ENCODE data around the gene CNN3. TPM values are rescaled to one million over a fixed set of nuclear protein-coding genes. Genes with fewer than 3 reads are reported as not detected.

Gene CNN3
- polyA plus RNA-seq, 2 of the 4 experiments (the other 2 are of a cell fraction): 61.6 to 83.4 TPM

DNA sequence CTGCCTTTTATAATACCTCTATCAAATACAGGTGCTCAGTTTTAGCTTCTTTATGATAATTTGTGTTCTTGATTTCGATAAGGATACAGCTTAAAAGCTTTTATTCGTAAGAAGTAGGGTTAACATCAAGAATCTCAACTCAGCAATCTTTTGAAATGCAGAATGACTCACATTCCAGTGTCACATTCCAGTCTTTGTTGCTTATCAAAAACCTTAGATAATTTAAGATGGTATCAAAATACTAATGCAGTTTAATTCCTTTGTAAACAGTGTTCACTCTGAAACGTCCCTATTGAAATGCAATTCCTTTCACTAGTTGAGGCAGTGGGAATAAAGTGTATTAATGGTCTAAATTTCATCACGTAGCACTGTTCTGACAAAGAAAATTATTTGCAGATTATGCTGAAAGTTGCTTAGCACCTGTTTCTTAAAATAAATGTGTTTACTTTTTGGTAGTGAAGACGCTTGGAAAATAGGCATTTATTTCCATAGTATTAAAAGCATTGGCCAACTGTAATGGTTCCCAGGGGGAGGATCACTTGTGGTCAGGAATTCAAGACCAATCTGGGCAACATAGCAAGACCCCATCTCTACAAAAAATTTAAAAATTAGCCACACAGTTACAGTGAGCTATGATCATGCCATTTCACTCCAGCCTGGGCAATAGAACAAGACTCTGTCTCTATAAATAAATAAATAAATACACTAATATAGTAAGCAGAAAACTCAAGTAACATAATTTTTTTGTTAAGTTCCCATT lies 10.1 kb upstream of the CNN3 start:
- Histone ChIP-seq H3K9me3 (no peaks in the 10 kb centered on the region), H3K27ac (peak overlapping the region; percentile 37 to 49; a peak in 5 of 6 replicates), H3K4me2 (peak overlapping the region; percentile 50), H3K4me3 (no peak overlapping the region), H3K4me1 (peaks cover 66% of the 10 kb centered on the region)
- no peak for TF ChIP-seq ZC3H11A (IDR thresholded peaks at IDR 0.05)
- peak; percentile 30; the same call in 1 of the 2 replicates for TF ChIP-seq GATA3 (IDR thresholded peaks at IDR 0.05; ENCODE audit: borderline replicate concordance)
- ChIA-PET CTCF (interaction anchor here (0.6 to 1.4 kb wide), 4 partner anchors 9 to 106 kb away, joined by 3 to 5 read pairs (median 4); no protein-coding TSS in a partner anchor), POLR2A (no interaction called here)
- FAIRE-seq (no peak), DNase-seq (ENCODE audit: low read depth in 1 of 2, low spot score in 1 of 2) (no peak), ATAC-seq (no peak)
- 47% methylated on average over 5 of the region's 5 CpGs for WGBS (ENCODE audit: missing lambda C conversion rate)

DNA sequence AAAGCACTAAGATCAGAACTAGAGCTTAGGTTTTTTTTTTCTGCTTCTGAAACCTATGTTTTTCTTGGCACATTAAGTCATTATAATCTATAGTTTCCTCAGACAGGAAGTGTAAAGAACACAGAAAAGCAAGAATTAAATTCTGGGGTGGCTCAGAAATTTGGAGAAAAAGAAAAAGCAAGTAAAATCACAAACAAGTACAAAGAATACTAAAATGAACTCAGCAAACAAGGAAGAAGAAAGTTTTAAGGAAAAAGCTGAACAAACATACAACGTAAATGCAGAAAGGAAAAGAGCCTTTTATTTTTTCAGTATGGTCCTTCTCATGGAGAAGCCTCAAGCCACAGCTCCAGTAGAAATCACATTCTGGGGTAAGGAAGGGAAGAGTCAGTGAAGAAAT lies 8.6 kb upstream of the CNN3 start:
- TF ChIP-seq, protein P1, sequence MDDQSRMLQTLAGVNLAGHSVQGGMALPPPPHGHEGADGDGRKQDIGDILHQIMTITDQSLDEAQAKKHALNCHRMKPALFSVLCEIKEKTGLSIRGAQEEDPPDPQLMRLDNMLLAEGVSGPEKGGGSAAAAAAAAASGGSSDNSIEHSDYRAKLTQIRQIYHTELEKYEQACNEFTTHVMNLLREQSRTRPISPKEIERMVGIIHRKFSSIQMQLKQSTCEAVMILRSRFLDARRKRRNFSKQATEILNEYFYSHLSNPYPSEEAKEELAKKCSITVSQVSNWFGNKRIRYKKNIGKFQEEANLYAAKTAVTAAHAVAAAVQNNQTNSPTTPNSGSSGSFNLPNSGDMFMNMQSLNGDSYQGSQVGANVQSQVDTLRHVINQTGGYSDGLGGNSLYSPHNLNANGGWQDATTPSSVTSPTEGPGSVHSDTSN (IDR thresholded peaks at IDR 0.05): no peak
- TF ChIP-seq, protein P2, sequence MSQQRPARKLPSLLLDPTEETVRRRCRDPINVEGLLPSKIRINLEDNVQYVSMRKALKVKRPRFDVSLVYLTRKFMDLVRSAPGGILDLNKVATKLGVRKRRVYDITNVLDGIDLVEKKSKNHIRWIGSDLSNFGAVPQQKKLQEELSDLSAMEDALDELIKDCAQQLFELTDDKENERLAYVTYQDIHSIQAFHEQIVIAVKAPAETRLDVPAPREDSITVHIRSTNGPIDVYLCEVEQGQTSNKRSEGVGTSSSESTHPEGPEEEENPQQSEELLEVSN (IDR thresholded peaks at IDR 0.05; ENCODE audit: borderline replicate concordance, low read depth): no peak
- TF ChIP-seq, protein P3, sequence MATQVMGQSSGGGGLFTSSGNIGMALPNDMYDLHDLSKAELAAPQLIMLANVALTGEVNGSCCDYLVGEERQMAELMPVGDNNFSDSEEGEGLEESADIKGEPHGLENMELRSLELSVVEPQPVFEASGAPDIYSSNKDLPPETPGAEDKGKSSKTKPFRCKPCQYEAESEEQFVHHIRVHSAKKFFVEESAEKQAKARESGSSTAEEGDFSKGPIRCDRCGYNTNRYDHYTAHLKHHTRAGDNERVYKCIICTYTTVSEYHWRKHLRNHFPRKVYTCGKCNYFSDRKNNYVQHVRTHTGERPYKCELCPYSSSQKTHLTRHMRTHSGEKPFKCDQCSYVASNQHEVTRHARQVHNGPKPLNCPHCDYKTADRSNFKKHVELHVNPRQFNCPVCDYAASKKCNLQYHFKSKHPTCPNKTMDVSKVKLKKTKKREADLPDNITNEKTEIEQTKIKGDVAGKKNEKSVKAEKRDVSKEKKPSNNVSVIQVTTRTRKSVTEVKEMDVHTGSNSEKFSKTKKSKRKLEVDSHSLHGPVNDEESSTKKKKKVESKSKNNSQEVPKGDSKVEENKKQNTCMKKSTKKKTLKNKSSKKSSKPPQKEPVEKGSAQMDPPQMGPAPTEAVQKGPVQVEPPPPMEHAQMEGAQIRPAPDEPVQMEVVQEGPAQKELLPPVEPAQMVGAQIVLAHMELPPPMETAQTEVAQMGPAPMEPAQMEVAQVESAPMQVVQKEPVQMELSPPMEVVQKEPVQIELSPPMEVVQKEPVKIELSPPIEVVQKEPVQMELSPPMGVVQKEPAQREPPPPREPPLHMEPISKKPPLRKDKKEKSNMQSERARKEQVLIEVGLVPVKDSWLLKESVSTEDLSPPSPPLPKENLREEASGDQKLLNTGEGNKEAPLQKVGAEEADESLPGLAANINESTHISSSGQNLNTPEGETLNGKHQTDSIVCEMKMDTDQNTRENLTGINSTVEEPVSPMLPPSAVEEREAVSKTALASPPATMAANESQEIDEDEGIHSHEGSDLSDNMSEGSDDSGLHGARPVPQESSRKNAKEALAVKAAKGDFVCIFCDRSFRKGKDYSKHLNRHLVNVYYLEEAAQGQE (IDR thresholded peaks at IDR 0.05): no peak
- no peak for TF ChIP-seq ZNF302 (CRISPR knock-in tag; IDR thresholded peaks at IDR 0.05)
- H3K9me3 ChIP-seq: no peaks in the 10 kb centered on the region
- ChIA-PET CTCF (interaction anchor here (1.4 kb wide), 1 partner anchor 108 kb away, joined by 3 read pairs; no protein-coding TSS in a partner anchor), POLR2A (no interaction called here)
- H3K4me1 ChIP-seq: peaks cover 51% of the 10 kb centered on the region
- H3K27ac ChIP-seq: peak overlapping the region; percentile 51 to 77; a peak in 5 of 6 replicates
- DNase-seq (ENCODE audit: low read depth in 1 of 2, low spot score in 1 of 2): no peak
- peak overlapping the region; percentile 50; the same call in 2 of the 3 replicates for H3K4me2 ChIP-seq
- no peak for ATAC-seq
- no peak overlapping the region for H3K4me3 ChIP-seq
- no peak for FAIRE-seq
- WGBS (ENCODE audit: missing lambda C conversion rate): 29% methylated on average over 1 of the region's 1 CpG

DNA sequence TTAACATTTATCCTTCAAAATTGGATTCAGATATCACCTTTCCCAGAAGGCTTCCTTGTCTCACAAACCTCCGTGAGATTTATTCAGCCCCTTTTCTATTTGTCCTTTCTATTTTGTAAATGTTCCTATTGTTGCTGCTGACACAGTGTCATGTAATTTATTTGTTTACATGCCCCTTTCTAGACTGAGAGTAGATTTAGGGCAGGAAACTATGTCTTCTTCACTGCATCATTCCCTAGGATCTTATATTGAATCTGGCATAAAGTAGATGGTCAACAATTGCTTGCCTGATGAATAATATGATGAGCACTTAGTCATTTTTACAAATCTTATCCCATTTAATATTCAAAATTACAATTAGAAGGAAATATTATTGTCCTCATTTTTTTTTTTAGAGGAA lies 8.1 kb upstream of the CNN3 start:
- H3K4me2 ChIP-seq: peak overlapping the region; percentile 50
- peaks cover 49% of the 10 kb centered on the region for H3K4me1 ChIP-seq
- DNase-seq (ENCODE audit: low read depth in 1 of 2, low spot score in 1 of 2) (no peak), FAIRE-seq (no peak), ATAC-seq (no peak)
- H3K4me3 ChIP-seq: no peak overlapping the region
- CTCF ChIA-PET: interaction anchor here (1.2 kb wide), 1 partner anchor 107 kb away, joined by 4 read pairs; no protein-coding TSS in a partner anchor
- H3K27ac ChIP-seq: peak overlapping the region in 1 of 2 experiments; percentile 51; a peak in 2 of 6 replicates
- H3K9me3 ChIP-seq: no peaks in the 10 kb centered on the region
- TF ChIP-seq, protein P4, sequence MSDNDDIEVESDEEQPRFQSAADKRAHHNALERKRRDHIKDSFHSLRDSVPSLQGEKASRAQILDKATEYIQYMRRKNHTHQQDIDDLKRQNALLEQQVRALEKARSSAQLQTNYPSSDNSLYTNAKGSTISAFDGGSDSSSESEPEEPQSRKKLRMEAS (IDR thresholded peaks at IDR 0.05): no peak
- TF ChIP-seq NPAS2 (CRISPR knock-in tag; IDR thresholded peaks at IDR 0.05; ENCODE audit: borderline replicate concordance): no peak
- TF ChIP-seq KDM1A (IDR thresholded peaks at IDR 0.05; ENCODE audit: low read depth): no peak
- POLR2A ChIA-PET: no interaction called here
- WGBS (ENCODE audit: missing lambda C conversion rate): 35% methylated on average over 1 of the region's 1 CpG

DNA sequence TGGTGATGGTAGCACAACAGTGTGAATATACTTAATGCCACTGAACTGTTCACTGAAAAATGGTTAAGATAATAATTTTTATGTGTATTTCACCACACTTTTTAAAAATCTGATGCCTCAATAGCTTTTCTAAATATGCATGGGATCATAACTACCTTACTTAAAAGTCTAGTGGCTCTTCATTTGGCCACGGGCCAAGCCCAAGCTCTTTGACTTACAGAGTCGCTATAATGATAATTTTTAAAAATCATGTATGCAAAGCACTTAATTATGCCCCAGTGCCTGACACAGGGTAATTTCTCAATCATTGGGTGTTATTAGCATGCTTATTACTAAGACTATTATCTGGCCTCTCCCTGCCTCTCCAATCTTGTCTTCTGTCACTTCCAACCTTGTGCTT lies 7.6 kb upstream of the CNN3 start:
- ChIA-PET CTCF (interaction anchor here (1.2 kb wide), 1 partner anchor 107 kb away, joined by 4 read pairs; no protein-coding TSS in a partner anchor), POLR2A (no interaction called here)
- no peak overlapping the region for H3K27ac ChIP-seq
- H3K9me3 ChIP-seq: no peaks in the 10 kb centered on the region
- H3K4me2 ChIP-seq: peak overlapping the region; percentile 50; the same call in 1 of the 3 replicates
- ATAC-seq (no peak), FAIRE-seq (no peak), DNase-seq (ENCODE audit: low read depth in 1 of 2, low spot score in 1 of 2) (no peak)
- WGBS (ENCODE audit: missing lambda C conversion rate): 59% methylated on average over 2 of the region's 2 CpGs
- peaks cover 50% of the 10 kb centered on the region for H3K4me1 ChIP-seq
- no peak overlapping the region for H3K4me3 ChIP-seq
- TF ChIP-seq, protein P5, sequence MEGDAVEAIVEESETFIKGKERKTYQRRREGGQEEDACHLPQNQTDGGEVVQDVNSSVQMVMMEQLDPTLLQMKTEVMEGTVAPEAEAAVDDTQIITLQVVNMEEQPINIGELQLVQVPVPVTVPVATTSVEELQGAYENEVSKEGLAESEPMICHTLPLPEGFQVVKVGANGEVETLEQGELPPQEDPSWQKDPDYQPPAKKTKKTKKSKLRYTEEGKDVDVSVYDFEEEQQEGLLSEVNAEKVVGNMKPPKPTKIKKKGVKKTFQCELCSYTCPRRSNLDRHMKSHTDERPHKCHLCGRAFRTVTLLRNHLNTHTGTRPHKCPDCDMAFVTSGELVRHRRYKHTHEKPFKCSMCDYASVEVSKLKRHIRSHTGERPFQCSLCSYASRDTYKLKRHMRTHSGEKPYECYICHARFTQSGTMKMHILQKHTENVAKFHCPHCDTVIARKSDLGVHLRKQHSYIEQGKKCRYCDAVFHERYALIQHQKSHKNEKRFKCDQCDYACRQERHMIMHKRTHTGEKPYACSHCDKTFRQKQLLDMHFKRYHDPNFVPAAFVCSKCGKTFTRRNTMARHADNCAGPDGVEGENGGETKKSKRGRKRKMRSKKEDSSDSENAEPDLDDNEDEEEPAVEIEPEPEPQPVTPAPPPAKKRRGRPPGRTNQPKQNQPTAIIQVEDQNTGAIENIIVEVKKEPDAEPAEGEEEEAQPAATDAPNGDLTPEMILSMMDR (IDR thresholded peaks at IDR 0.05): no peak
- no peak for TF ChIP-seq ZFP36 (IDR thresholded peaks at IDR 0.05; ENCODE audit: borderline replicate concordance, partially characterized antibody)
- TF ChIP-seq, protein P1 (IDR thresholded peaks at IDR 0.05): no peak
- TF ChIP-seq RARB (CRISPR knock-in tag; IDR thresholded peaks at IDR 0.05): no peak
- no peak for TF ChIP-seq FOSB (CRISPR knock-in tag; IDR thresholded peaks at IDR 0.05)
- no peak for TF ChIP-seq MYC (IDR thresholded peaks at IDR 0.05; ENCODE audit: borderline replicate concordance, low read length)
- no peak for TF ChIP-seq GATA3 (IDR thresholded peaks at IDR 0.05; ENCODE audit: borderline replicate concordance)

Measured in A549 (cell line).